ENCODE results near the gene UBE2R2. TPM values are rescaled to one million over a fixed set of nuclear protein-coding genes. Genes with fewer than 3 reads are reported as not detected.
"Not testable (repeated sequence)": the region's sequence is repeated elsewhere in the genome, so short reads cannot be mapped to it uniquely, and the experiment has no call there.

Gene UBE2R2
- total and polyA plus RNA-seq, 2 donors (not counting 1 experiment from before 2014, with no cell fraction given) = 23.9 to 57.1 TPM

- Histone ChIP-seq H3K4me1 (ENCODE audit: control insufficient read depth, extremely low read depth, insufficient read depth, low read length) (peaks cover 7% of the 10 kb centered on the region), H3K9me3 (ENCODE audit: control insufficient read depth, insufficient read depth, low read depth, low read length) (no peaks in the 10 kb centered on the region), H3K36me3 (ENCODE audit: control insufficient read depth, insufficient read depth, low read length) (no peaks in the 10 kb centered on the region), H2AFZ (ENCODE audit: low read length) (no peak overlapping the region), H3K27ac (ENCODE audit: insufficient read depth, low read length) (no peak overlapping the region), H3K4me2 (ENCODE audit: extremely low read depth, insufficient read depth, low read length) (no peak overlapping the region), H3K27me3 (ENCODE audit: control insufficient read depth, insufficient read depth, low read length) (no peaks in the 10 kb centered on the region), H3K4me3 (replicated peaks in 1 of 4; ENCODE audit: control extremely low read depth in 1 of 4, insufficient read depth in 1 of 4, low read depth in 3 of 4, low read length in 4 of 4) (no peak overlapping the region), H3K9ac (ENCODE audit: insufficient read depth, low read length) (no peak overlapping the region), H4K20me1 (ENCODE audit: control insufficient read depth, extremely low read depth, insufficient read depth, low read length) (no peaks in the 10 kb centered on the region), H3K79me2 (ENCODE audit: control insufficient read depth, insufficient read depth, low read length) (no peaks in the 10 kb centered on the region)
- DNase-seq (ENCODE audit: low read depth in 2 of 2) = no peak
- TF ChIP-seq EZH2 (IDR thresholded peaks at IDR 0.05; ENCODE audit: low read length, missing control alignments) = no peak
- no peak for TF ChIP-seq CTCF (conservative IDR thresholded peaks at IDR 0.05 in 1 of 2, IDR thresholded peaks at IDR 0.05 in 1 of 2; ENCODE audit: low read depth in 1 of 2, low read length in 2 of 2)
These were observed 30.3 kb upstream of the UBE2R2 start for GRCh38 chr9:33786681-33787080.

- TF ChIP-seq CTCF (conservative IDR thresholded peaks at IDR 0.05 in 1 of 2, IDR thresholded peaks at IDR 0.05 in 1 of 2; ENCODE audit: low read depth in 1 of 2, low read length in 2 of 2) (no peak), EZH2 (IDR thresholded peaks at IDR 0.05; ENCODE audit: low read length, missing control alignments) (no peak)
- no peak for DNase-seq (ENCODE audit: low read depth in 2 of 2)
- H3K36me3 ChIP-seq (ENCODE audit: control insufficient read depth, insufficient read depth, low read length) = no peaks in the 10 kb centered on the region
- no peak overlapping the region for H2AFZ ChIP-seq (ENCODE audit: low read length)
- no peaks in the 10 kb centered on the region for H3K27me3 ChIP-seq (ENCODE audit: control insufficient read depth, insufficient read depth, low read length)
- no peak overlapping the region for H3K4me3 ChIP-seq (replicated peaks in 1 of 4; ENCODE audit: control extremely low read depth in 1 of 4, insufficient read depth in 1 of 4, low read depth in 3 of 4, low read length in 4 of 4)
- H3K4me1 ChIP-seq (ENCODE audit: control insufficient read depth, extremely low read depth, insufficient read depth, low read length) = peaks cover 3% of the 10 kb centered on the region
- H3K27ac ChIP-seq (ENCODE audit: insufficient read depth, low read length) = no peak overlapping the region
- H3K9ac ChIP-seq (ENCODE audit: insufficient read depth, low read length) = no peak overlapping the region
- H3K4me2 ChIP-seq (ENCODE audit: extremely low read depth, insufficient read depth, low read length) = no peak overlapping the region
- no peaks in the 10 kb centered on the region for H3K9me3 ChIP-seq (ENCODE audit: control insufficient read depth, insufficient read depth, low read depth, low read length)
- H3K79me2 ChIP-seq (ENCODE audit: control insufficient read depth, insufficient read depth, low read length) = no peaks in the 10 kb centered on the region
- no peaks in the 10 kb centered on the region for H4K20me1 ChIP-seq (ENCODE audit: control insufficient read depth, extremely low read depth, insufficient read depth, low read length)
These were observed 29.1 kb upstream of the UBE2R2 start for GRCh38 chr9:33787839-33788238.

- H3K9me3 ChIP-seq (ENCODE audit: control insufficient read depth, insufficient read depth, low read depth, low read length); H3K4me2 ChIP-seq (ENCODE audit: extremely low read depth, insufficient read depth, low read length); H3K4me3 ChIP-seq (replicated peaks in 1 of 4; ENCODE audit: control extremely low read depth in 1 of 4, insufficient read depth in 1 of 4, low read depth in 3 of 4, low read length in 4 of 4); H4K20me1 ChIP-seq (ENCODE audit: control insufficient read depth, extremely low read depth, insufficient read depth, low read length); H3K27me3 ChIP-seq (ENCODE audit: control insufficient read depth, insufficient read depth, low read length); H3K27ac ChIP-seq (ENCODE audit: insufficient read depth, low read length); DNase-seq (ENCODE audit: low read depth in 2 of 2); H3K4me1 ChIP-seq (ENCODE audit: control insufficient read depth, extremely low read depth, insufficient read depth, low read length); H3K79me2 ChIP-seq (ENCODE audit: control insufficient read depth, insufficient read depth, low read length); H3K9ac ChIP-seq (ENCODE audit: insufficient read depth, low read length); H3K36me3 ChIP-seq (ENCODE audit: control insufficient read depth, insufficient read depth, low read length); H2AFZ ChIP-seq (ENCODE audit: low read length): not testable (repeated sequence)
These were observed 27.5 kb upstream of the UBE2R2 start for GRCh38 chr9:33789429-33789828.

Data from fibroblast of lung (primary cell).